ACC112 (cell line): ENCODE data around the gene KLK12.

Experiments
- H2AFZ ChIP-seq: fragments of 200-600 bp; sonication (generic); one replicate; pipeline ENCODE4 v1.6.0; 2017; ENCODE audit warnings: antibody characterized with exemption, low read length; ENCODE audit not compliant: unreplicated experiment
- H3K27ac ChIP-seq: fragments of 200-600 bp; sonication (generic); 2 replicates; pipeline ENCODE4 v1.5.1; 2014; ENCODE audit warnings: low read depth, mild to moderate bottlenecking, antibody characterized with exemption, low read length, moderate library complexity
- H3K27me3 ChIP-seq: fragments of 200-600 bp; sonication (generic); 2 replicates; pipeline ENCODE4 v1.6.1; 2014; ENCODE audit warnings: mild to moderate bottlenecking, antibody characterized with exemption, low read length, moderate library complexity, mixed read lengths; ENCODE audit not compliant: insufficient read depth
- H3K36me3 ChIP-seq: fragments of 200-600 bp; sonication (generic); 2 replicates; pipeline ENCODE4 v1.6.1; 2016; ENCODE audit warnings: mild to moderate bottlenecking, antibody characterized with exemption, low read length, moderate library complexity, mixed read lengths; ENCODE audit not compliant: insufficient read depth
- H3K4me1 ChIP-seq: fragments of 200-600 bp; sonication (generic); one replicate; pipeline ENCODE4 v1.6.1; 2016; ENCODE audit warnings: low read length, mixed read lengths; ENCODE audit not compliant: insufficient read depth, unreplicated experiment, control insufficient read depth
- H3K4me3 ChIP-seq: fragments of 200-600 bp; sonication (generic); 2 replicates; pipeline ENCODE4 v1.5.1; 2014; ENCODE audit warnings: mild to moderate bottlenecking, low read depth, low read length
- H3K79me2 ChIP-seq: fragments of 200-600 bp; sonication (generic); one replicate; pipeline ENCODE4 v1.6.0; 2016; ENCODE audit warnings: low read length; ENCODE audit not compliant: control insufficient read depth, unreplicated experiment, insufficient read depth

KLK12 gene

DNA sequence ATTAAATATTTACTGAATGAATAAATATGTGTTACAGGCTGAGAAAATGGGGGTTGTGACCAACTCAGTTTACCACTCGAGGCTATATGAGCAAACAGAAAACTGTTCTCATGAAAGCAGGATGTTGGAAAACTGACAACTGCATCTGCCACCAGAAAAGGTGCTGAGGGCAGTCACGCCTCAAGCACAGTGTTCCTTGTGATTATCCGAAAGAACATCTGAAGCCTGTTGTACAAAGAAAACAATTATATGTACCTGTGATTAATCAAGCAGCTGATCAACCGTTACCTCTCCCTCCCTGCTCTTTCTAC lies 36.2 kb upstream of the KLK12 start:
- H3K27me3 ChIP-seq, result no peaks in the 10 kb centered on the region; the same call in none of the 2 replicates
- no peaks in the 10 kb centered on the region for H3K79me2 ChIP-seq
- H3K4me1 ChIP-seq, result no peaks in the 10 kb centered on the region
- no peak overlapping the region for H3K27ac ChIP-seq
- H3K36me3 ChIP-seq, result no peaks in the 10 kb centered on the region
- H2AFZ ChIP-seq, result no peak overlapping the region
- no peak overlapping the region for H3K4me3 ChIP-seq

- no peaks in the 10 kb centered on the region for H3K4me1 ChIP-seq
- H3K79me2 ChIP-seq, result no peaks in the 10 kb centered on the region
- H3K4me3 ChIP-seq, result no peak overlapping the region
- no peak overlapping the region for H2AFZ ChIP-seq
- no peak overlapping the region for H3K27ac ChIP-seq
- peaks cover 1% of the 10 kb centered on the region for H3K27me3 ChIP-seq
- no peaks in the 10 kb centered on the region for H3K36me3 ChIP-seq
Measured at GRCh38 chr19:51070334-51071094, 35.7 kb upstream of the KLK12 start.

DNA sequence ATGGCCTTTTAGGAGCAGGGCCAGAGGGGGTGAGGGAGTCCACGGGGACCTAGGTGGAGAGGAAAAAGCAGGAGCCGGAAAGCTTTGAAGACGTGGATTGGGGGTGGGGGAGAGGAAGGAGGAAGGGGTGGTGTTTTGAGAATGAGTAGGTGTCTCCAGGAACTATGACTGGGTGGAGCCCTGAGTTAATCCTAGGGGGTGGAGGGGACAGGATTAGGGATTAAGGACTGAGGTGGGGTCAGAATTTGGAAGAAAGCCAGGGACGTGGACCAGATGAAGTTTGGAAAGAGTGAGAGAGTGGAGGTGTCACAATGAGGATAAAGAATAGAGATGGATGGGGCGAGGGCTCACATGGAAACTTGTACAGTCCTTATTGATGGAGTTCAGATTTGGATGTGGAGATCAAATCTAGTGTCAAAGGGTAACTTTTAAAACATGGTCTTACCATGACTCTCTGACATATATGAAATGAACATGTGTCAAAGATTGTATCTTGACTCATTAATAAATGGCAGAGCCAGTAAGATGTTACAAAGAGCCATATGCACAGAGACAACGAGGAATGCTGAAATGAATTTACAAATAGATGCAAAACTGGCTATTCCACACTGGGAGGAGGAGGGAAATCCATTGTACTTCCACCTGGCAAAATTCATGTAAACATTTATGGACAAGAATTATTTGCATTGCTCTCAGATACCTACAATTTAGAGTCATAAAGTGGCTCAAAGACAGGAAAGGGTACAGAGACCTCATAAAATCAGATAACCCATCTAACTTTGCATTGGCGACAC lies 31.8 kb upstream of the KLK12 start:
- no peaks in the 10 kb centered on the region for H3K79me2 ChIP-seq
- H3K4me1 ChIP-seq, result no peaks in the 10 kb centered on the region
- H3K27ac ChIP-seq, result no peak overlapping the region
- H3K27me3 ChIP-seq, result peaks cover 12% of the 10 kb centered on the region
- no peak overlapping the region for H3K4me3 ChIP-seq
- no peak overlapping the region for H2AFZ ChIP-seq
- H3K36me3 ChIP-seq, result no peaks in the 10 kb centered on the region

- no peak overlapping the region for H3K4me3 ChIP-seq
- peaks cover 15% of the 10 kb centered on the region for H3K27me3 ChIP-seq
- H2AFZ ChIP-seq, result no peak overlapping the region
Measured at GRCh38 chr19:51065221-51065960, 30.6 kb upstream of the KLK12 start.

GRCh38 chr19:51064534-51065220 lies 29.9 kb upstream of the KLK12 start, which contains the start of gene KLK13:
KLK13 (minus strand) TSS chr19:51065092; CDS start chr19:51065067, 25 bp downstream.
- peaks cover 15% of the 10 kb centered on the region for H3K27me3 ChIP-seq
- H3K4me3 ChIP-seq, result peak within 1 kb of the TSS; percentile 45; the same call in 1 of the 2 replicates
- H3K79me2 ChIP-seq, result no peaks in the 10 kb centered on the region
- H2AFZ ChIP-seq, result no peak within 1 kb of the TSS
- no peak within 1 kb of the TSS for H3K27ac ChIP-seq
- H3K4me1 ChIP-seq, result no peaks in the 10 kb centered on the region
- no peaks in the 10 kb centered on the region for H3K36me3 ChIP-seq

More at GRCh38 chr19:51065221-51065960, 30.6 kb upstream of the KLK12 start:
- Histone ChIP-seq H3K36me3 (no peaks in the 10 kb centered on the region), H3K79me2 (no peaks in the 10 kb centered on the region), H3K27ac (no peak overlapping the region), H3K4me1 (no peaks in the 10 kb centered on the region)

GRCh38 chr19:51063664-51064063 lies 28.9 kb upstream of the KLK12 start:
- Histone ChIP-seq H3K4me1 (no peaks in the 10 kb centered on the region), H3K79me2 (no peaks in the 10 kb centered on the region), H3K27me3 (peaks cover 17% of the 10 kb centered on the region), H2AFZ (no peak overlapping the region), H3K4me3 (no peak overlapping the region), H3K27ac (no peak overlapping the region), H3K36me3 (no peaks in the 10 kb centered on the region)

DNA sequence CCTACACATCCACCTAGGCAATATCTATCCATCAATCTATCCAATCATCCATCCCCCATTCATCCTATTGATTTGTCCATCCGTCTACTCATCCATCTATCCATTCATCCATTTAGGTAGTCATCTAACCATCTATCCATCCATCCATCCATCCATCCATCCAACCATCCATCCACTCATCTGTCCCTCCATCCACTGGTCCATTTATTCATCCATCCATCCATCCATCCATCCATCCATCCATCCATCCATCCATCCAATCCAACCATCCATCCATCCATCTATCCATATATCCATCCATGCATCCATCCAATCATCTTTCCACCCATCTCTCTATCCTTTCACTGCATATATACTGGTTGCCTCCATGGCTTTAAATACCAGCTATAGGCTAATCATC lies 26.2 kb upstream of the KLK12 start:
- Histone ChIP-seq H3K79me2 (no peaks in the 10 kb centered on the region), H3K36me3 (no peaks in the 10 kb centered on the region), H2AFZ (no peak overlapping the region), H3K4me3 (no peak overlapping the region), H3K27ac (no peak overlapping the region), H3K27me3 (peaks cover 32% of the 10 kb centered on the region), H3K4me1 (no peaks in the 10 kb centered on the region)

DNA sequence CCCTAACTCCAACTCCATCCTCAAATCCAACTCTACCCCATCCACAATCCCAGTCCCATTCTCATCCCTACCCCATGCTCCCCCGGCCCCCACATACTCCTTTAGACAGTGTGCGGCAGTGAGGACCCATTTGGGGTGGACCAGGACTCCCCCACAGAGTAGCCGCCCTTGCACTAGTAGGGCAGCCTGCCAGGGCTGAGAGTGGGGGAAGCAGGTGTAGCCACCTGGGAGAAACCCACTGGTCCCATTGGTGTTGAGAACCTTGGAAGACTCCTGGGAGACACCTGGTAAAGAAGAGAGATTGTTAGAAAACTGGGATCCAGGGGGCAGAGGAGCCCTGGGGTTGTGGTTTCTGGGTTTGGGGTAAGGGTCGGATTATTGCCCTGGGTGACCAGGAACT lies 25.5 kb upstream of the KLK12 start:
- no peak overlapping the region for H3K27ac ChIP-seq
- no peaks in the 10 kb centered on the region for H3K36me3 ChIP-seq
- H3K4me3 ChIP-seq, result no peak overlapping the region
- H2AFZ ChIP-seq, result no peak overlapping the region
- H3K4me1 ChIP-seq, result no peaks in the 10 kb centered on the region
- H3K79me2 ChIP-seq, result no peaks in the 10 kb centered on the region
- H3K27me3 ChIP-seq, result peaks cover 34% of the 10 kb centered on the region

- no peak overlapping the region for H2AFZ ChIP-seq
- H3K27ac ChIP-seq, result no peak overlapping the region
- H3K4me3 ChIP-seq, result no peak overlapping the region
- no peaks in the 10 kb centered on the region for H3K36me3 ChIP-seq
- no peaks in the 10 kb centered on the region for H3K4me1 ChIP-seq
- peaks cover 31% of the 10 kb centered on the region for H3K27me3 ChIP-seq
- H3K79me2 ChIP-seq, result no peaks in the 10 kb centered on the region
Measured at GRCh38 chr19:51059715-51060114, 24.9 kb upstream of the KLK12 start.

DNA sequence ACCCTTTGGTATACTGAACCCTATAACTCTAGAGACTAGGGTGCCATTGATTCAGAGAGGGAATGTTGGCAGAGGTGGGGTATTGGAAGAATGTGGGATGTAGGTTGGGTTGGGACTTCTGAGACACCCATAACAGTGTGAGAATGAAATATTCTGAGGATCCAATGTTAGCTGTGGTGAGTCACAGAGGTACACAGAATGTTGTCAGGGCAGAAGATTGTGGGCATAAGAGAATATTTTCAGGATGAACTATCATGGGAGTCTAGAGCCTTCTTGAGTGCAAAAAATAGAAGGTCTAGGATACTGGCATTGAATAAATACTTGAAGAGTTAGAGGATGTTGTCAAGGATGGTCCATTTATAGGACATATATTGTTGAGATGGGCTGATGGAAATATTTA lies 21.1 kb upstream of the KLK12 start:
- Histone ChIP-seq H3K27ac (no peak overlapping the region), H3K4me1 (no peaks in the 10 kb centered on the region), H3K79me2 (no peaks in the 10 kb centered on the region), H3K27me3 (peaks cover 36% of the 10 kb centered on the region), H3K36me3 (no peaks in the 10 kb centered on the region), H2AFZ (no peak overlapping the region), H3K4me3 (no peak overlapping the region)
